Pulmonary artery endothelial cell (primary cell): Measurements from ENCODE around the gene MCOLN2. TPM values are rescaled to one million over a fixed set of nuclear protein-coding genes. Genes with fewer than 3 reads are reported as not detected.
"Not testable (repeated sequence)": the region's sequence is repeated elsewhere in the genome, so short reads cannot be mapped to it uniquely, and the experiment has no call there.

Experiments
- DNase-seq: peaks from one replicate; pipeline ENCODE4 v3.0.0-alpha.2; 2011; ENCODE audit warnings: low read depth, low spot score
- total RNA-seq: library from RNA; depleted of rRNA; stranded (reverse); fragments of >200 nt; gene quantifications from 2 replicates; pipeline ENCODE4 v1.2.3, GENCODE V29; 2014

MCOLN2 gene
- 0.13 and 0.18 TPM in 2 replicates for total RNA-seq

- no peak for DNase-seq
Measured at GRCh38 chr1:84996846-84997666, at the start of gene MCOLN2. Gene MCOLN2, minus strand, starts transcription at chr1:84997113. Its CDS starts 241 bp downstream, at chr1:84996872.

GRCh38 chr1:85042413-85042812, 45.5 kb upstream of the MCOLN2 start:
- DNase-seq = no peak

GRCh38 chr1:85041793-85042192, 44.9 kb upstream of the MCOLN2 start:
- DNase-seq = no peak

- DNase-seq = no peak
Measured at GRCh38 chr1:85033221-85033620, 36.3 kb upstream of the MCOLN2 start.

GRCh38 chr1:85030536-85030935, 33.6 kb upstream of the MCOLN2 start:
- no peak for DNase-seq

GRCh38 chr1:85028151-85028550, 31.2 kb upstream of the MCOLN2 start:
- DNase-seq = no peak

GRCh38 chr1:85027242-85027983, 30.5 kb upstream of the MCOLN2 start:
- no peak for DNase-seq

- no peak for DNase-seq
Measured at GRCh38 chr1:85025940-85026339, 29.0 kb upstream of the MCOLN2 start.

- no peak for DNase-seq
Measured at GRCh38 chr1:85024736-85025135, 27.8 kb upstream of the MCOLN2 start.

GRCh38 chr1:85022700-85023099, 25.8 kb upstream of the MCOLN2 start:
- DNase-seq = no peak

- no peak for DNase-seq
Measured at GRCh38 chr1:85019994-85020393, 23.1 kb upstream of the MCOLN2 start.

GRCh38 chr1:85015826-85016225, 18.9 kb upstream of the MCOLN2 start:
- no peak for DNase-seq

GRCh38 chr1:85005641-85006040, 8.7 kb upstream of the MCOLN2 start:
- not testable (repeated sequence) for DNase-seq

- no peak for DNase-seq
Measured at GRCh38 chr1:85001742-85002141, 4.8 kb upstream of the MCOLN2 start.

- no peak for DNase-seq
Measured at GRCh38 chr1:84998642-84999280, 1.8 kb upstream of the MCOLN2 start.

GRCh38 chr1:84997667-84998600, 1.0 kb upstream of the MCOLN2 start:
- no peak for DNase-seq

GRCh38 chr1:84995484-84996334, 1.2 kb downstream of the MCOLN2 start:
- DNase-seq = no peak

- DNase-seq = no peak
Measured at GRCh38 chr1:84991097-84991920, 5.6 kb downstream of the MCOLN2 start.

- DNase-seq = no peak
Measured at GRCh38 chr1:84988588-84988987, 8.3 kb downstream of the MCOLN2 start.
